Measurements from ENCODE around the gene DIP2B.

GRCh38 chr12:50580436-50580835, 75.7 kb downstream of the DIP2B start:
- TF ChIP-seq CTCF (IDR thresholded peaks at IDR 0.05), result no peak
- no peak for TF ChIP-seq GTF2I (CRISPR knock-in tag; conservative IDR thresholded peaks at IDR 0.05)
- TF ChIP-seq PRDM15 (CRISPR knock-in tag; IDR thresholded peaks at IDR 0.05), result no peak
- no peak for TF ChIP-seq ELF4 (CRISPR knock-in tag; IDR thresholded peaks at IDR 0.05; ENCODE audit: low read depth)
